Epithelial cell of esophagus (primary cell): ENCODE results near the gene CCDC7.

Experiments used
- DNase-seq: peaks from one replicate; pipeline ENCODE4 v3.0.0; 2010; ENCODE audit warnings: low read depth
- H3K4me3 ChIP-seq: 2 replicates; pipeline ENCODE4 v1.5.1; 2011; ENCODE audit warnings: mild to moderate bottlenecking, low read length, control low read depth
- TF ChIP-seq, protein P1 (sequence below): IDR thresholded peaks from 2 replicates; pipeline ENCODE4 v1.5.1; 2011; ENCODE audit warnings: low read depth, mild to moderate bottlenecking, low read length, control low read depth, inconsistent platforms; ENCODE audit not compliant: insufficient read depth; ENCODE audit errors: missing control alignments

CCDC7 gene

GRCh38 chr10:32410569-32410968 is 35.4 kb upstream of the CCDC7 start:
- TF ChIP-seq, protein P1, sequence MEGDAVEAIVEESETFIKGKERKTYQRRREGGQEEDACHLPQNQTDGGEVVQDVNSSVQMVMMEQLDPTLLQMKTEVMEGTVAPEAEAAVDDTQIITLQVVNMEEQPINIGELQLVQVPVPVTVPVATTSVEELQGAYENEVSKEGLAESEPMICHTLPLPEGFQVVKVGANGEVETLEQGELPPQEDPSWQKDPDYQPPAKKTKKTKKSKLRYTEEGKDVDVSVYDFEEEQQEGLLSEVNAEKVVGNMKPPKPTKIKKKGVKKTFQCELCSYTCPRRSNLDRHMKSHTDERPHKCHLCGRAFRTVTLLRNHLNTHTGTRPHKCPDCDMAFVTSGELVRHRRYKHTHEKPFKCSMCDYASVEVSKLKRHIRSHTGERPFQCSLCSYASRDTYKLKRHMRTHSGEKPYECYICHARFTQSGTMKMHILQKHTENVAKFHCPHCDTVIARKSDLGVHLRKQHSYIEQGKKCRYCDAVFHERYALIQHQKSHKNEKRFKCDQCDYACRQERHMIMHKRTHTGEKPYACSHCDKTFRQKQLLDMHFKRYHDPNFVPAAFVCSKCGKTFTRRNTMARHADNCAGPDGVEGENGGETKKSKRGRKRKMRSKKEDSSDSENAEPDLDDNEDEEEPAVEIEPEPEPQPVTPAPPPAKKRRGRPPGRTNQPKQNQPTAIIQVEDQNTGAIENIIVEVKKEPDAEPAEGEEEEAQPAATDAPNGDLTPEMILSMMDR, result no peak
- H3K4me3 ChIP-seq, result no peak overlapping the region
- DNase-seq, result no peak

DNA sequence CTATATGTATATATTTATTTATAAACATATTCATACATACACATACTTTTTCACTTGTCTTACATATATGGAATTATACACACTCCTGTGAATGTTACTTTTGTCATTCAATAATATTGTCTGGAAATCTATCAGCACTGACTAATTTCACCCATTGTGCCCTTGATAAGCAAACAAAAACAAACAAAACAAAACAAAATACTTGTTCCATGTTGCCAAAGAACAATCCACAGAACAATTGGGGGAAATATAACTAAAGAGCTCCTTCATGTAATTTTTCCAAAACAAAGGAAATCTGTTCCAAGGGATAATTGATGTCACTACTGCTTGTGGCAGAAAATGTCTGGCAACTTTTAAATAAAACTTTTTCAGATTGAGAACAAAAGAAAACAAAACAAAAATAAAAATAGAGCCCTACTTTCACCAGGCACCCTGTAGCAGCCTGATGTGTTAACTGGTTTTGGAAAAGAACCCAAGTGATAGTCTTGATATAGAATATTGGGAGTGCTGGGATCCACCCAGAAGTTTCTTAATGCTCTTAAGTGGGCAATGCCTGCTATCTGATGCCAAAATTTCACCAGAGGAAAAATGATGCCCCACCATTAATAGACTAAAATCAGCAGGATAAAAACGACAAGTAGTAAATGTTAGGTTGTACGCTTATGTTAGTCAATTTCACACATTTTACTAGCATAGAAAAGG is 34.0 kb upstream of the CCDC7 start:
- H3K4me3 ChIP-seq, result no peak overlapping the region
- DNase-seq, result no peak
- TF ChIP-seq, protein P1, result no peak

- no peak overlapping the region for H3K4me3 ChIP-seq
- TF ChIP-seq, protein P1, result no peak
- DNase-seq, result peak; percentile 74
These were observed 33.5 kb upstream of the CCDC7 start for GRCh38 chr10:32412499-32412853.

DNA sequence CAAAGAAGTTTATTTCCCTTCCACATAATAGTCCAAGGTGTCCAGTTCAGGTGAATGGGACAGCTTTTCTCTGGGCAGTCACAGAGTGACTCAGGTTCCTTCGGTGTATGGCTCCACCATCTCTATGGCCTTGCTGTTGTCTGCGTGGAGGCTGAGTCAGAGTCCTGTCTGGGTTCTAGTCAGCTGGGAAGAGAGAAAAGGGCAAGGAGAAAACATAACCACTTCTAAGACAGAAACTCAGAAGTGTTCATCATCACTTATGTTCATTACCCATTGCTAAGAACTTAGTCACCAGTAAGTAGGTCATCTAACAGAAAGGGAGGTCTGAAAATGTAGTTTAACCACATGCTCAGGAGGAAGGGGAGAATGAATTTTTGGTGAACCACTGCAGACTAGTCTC is 32.4 kb upstream of the CCDC7 start:
- no peak overlapping the region for H3K4me3 ChIP-seq
- peak; percentile 95 for DNase-seq
- TF ChIP-seq, protein P1, result no peak

DNA sequence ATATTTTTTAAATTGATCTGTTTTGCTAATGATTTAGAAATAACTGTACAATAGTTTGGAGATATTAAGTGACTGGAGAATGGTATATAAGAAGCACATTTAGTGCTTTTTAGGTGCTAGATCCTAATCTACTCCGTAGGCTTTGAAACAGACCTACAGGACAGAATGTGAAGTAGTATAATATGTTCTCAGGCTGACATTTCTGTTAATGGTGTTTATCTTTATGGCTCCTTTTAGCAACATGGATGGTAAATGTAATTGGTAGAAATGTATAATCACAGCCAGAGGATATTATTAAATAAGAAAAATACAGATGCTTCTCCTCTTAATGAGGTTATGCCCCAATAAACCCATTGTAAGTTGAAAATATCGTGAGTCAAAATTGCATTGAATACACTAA is 30.6 kb upstream of the CCDC7 start:
- TF ChIP-seq, protein P1, result no peak
- no peak overlapping the region for H3K4me3 ChIP-seq
- DNase-seq, result no peak

- no peak for DNase-seq
- no peak overlapping the region for H3K4me3 ChIP-seq
- TF ChIP-seq, protein P1, result no peak
These were observed 27.9 kb upstream of the CCDC7 start for GRCh38 chr10:32417911-32418547.

- DNase-seq, result no peak
- TF ChIP-seq, protein P1, result no peak
- no peak overlapping the region for H3K4me3 ChIP-seq
These were observed 27.4 kb upstream of the CCDC7 start for GRCh38 chr10:32418572-32418971.
